H1 (cell line): ENCODE data around the gene PIWIL1. TPM values are rescaled to one million over a fixed set of nuclear protein-coding genes. Genes with fewer than 3 reads are reported as not detected.

Source experiments
- CTCF ChIA-PET: fragments of 300-600 bp; sonication (Branson Sonifier 250); formaldehyde crosslinking; loops from one replicate; lab custom pipeline; 2021; ENCODE audit not compliant: partially characterized antibody; lab: Charles Lee
- POLR2A ChIA-PET: fragments of 300-600 bp; sonication (Branson Sonifier 250); formaldehyde crosslinking; loops from one replicate; lab custom pipeline; 2021; ENCODE audit warnings: inconsistent platforms; ENCODE audit not compliant: partially characterized antibody; lab: Charles Lee
- DNase-seq, 2 experiments: peaks; one replicate each; pipeline versions ENCODE4 v3.0.0 to v3.0.0-alpha.2; 2010 to 2022; ENCODE audit warnings: low spot score in 2 of 2, low read depth in 1 of 2, mixed read lengths in 1 of 2
- FAIRE-seq: peaks from 2 replicates; lab custom pipeline; 2011; peaks lifted over from hg19 to GRCh38; lab: Jason Lieb, UNC
- H2AFZ ChIP-seq: 2 replicates; pipeline ENCODE4 v1.8.1; 2012; ENCODE audit warnings: low read length, inconsistent platforms
- H2AK5ac ChIP-seq: 2 replicates; pipeline ENCODE4 v1.6.1; 2013; ENCODE audit warnings: low read depth, low read length
- H2BK120ac ChIP-seq: replicated peaks from 2 replicates; pipeline ENCODE3; 2013; ENCODE audit warnings: low read depth, low read length, inconsistent platforms
- H2BK12ac ChIP-seq: 2 replicates; pipeline ENCODE4 v1.6.1; 2013; ENCODE audit warnings: low read depth, low read length
- H2BK15ac ChIP-seq: 2 replicates; pipeline ENCODE4 v1.6.1; 2013; ENCODE audit warnings: low read length
- H2BK20ac ChIP-seq: 2 replicates; pipeline ENCODE4 v1.6.1; 2013; ENCODE audit warnings: low read length
- H2BK5ac ChIP-seq: 2 replicates; pipeline ENCODE4 v1.6.1; 2013; ENCODE audit warnings: low read depth, low read length
- H3K14ac ChIP-seq: 2 replicates; pipeline ENCODE4 v1.6.1; 2013; ENCODE audit warnings: inconsistent platforms; ENCODE audit not compliant: insufficient read length
- H3K18ac ChIP-seq: 2 replicates; pipeline ENCODE4 v1.6.1; 2013; ENCODE audit warnings: low read length; ENCODE audit errors: extremely low read depth
- H3K23ac ChIP-seq: 2 replicates; pipeline ENCODE4 v1.6.1; 2013; ENCODE audit warnings: inconsistent platforms; ENCODE audit not compliant: insufficient read length
- H3K23me2 ChIP-seq: 2 replicates; pipeline ENCODE4 v1.6.1; 2013; ENCODE audit warnings: low read depth, low read length
- H3K27ac ChIP-seq: 2 replicates; pipeline ENCODE4 v1.6.1; 2011; ENCODE audit warnings: low read depth, low read length, inconsistent platforms
- H3K27me3 ChIP-seq, 4 experiments: replicated peaks in 1 of 4; 1 replicate in 1 of 4; 2 replicates in 3 of 4; pipeline versions ENCODE4 v1.6.1 to v1.8.1; 2011 to 2013; ENCODE audit warnings: low read length in 3 of 4, mild to moderate bottlenecking in 3 of 4, inconsistent platforms in 2 of 4, mixed read lengths in 2 of 4, moderate library complexity in 1 of 4; ENCODE audit not compliant: control insufficient read depth in 3 of 4, insufficient read depth in 3 of 4; ENCODE audit errors: extremely low read depth in 1 of 4
- H3K36me3 ChIP-seq, 4 experiments: 2 replicates each; pipeline versions ENCODE4 v1.6.1 to v1.8.1; 2011 to 2013; ENCODE audit warnings: mild to moderate bottlenecking in 4 of 4, low read length in 3 of 4, moderate library complexity in 2 of 4, control low read depth in 1 of 4, inconsistent platforms in 1 of 4; ENCODE audit not compliant: insufficient read depth in 4 of 4, control insufficient read depth in 2 of 4
- H3K4ac ChIP-seq: replicated peaks from 2 replicates; pipeline ENCODE3; 2013; ENCODE audit warnings: low read length, low read depth, mixed read lengths, inconsistent platforms; ENCODE audit not compliant: insufficient read length
- H3K4me1 ChIP-seq, 4 experiments: replicated peaks in 1 of 4; 1 replicate in 1 of 4; 2 replicates in 3 of 4; pipeline versions ENCODE4 v1.6.1 to v1.8.1; 2011 to 2013; ENCODE audit warnings: low read length in 3 of 4, inconsistent platforms in 2 of 4, mixed read lengths in 1 of 4; ENCODE audit not compliant: insufficient read depth in 4 of 4, control insufficient read depth in 3 of 4
- H3K4me2 ChIP-seq, 2 experiments: 2 replicates each; pipeline versions ENCODE4 v1.6.1 to v1.8.1; 2011 to 2013; ENCODE audit warnings: low read depth in 2 of 2, low read length in 2 of 2, control low read depth in 1 of 2, inconsistent platforms in 1 of 2, mild to moderate bottlenecking in 1 of 2; ENCODE audit not compliant: insufficient read depth in 1 of 2
- H3K4me3 ChIP-seq, 4 experiments: fragments of 200-600, 300-600 bp in 1 of 4; sonication (generic), shearing (Covaris generic), sonication (Bioruptor Twin) in 1 of 4; 2 replicates each; pipeline versions ENCODE4 v1.5.1 to v1.8.1; 2011 to 2016; ENCODE audit warnings: low read length in 4 of 4, low read depth in 3 of 4, control low read depth in 2 of 4, inconsistent platforms in 2 of 4, mild to moderate bottlenecking in 2 of 4, mixed read lengths in 1 of 4, moderate library complexity in 1 of 4; ENCODE audit not compliant: insufficient read depth in 2 of 4; ENCODE audit errors: extremely low read depth in 1 of 4
- H3K56ac ChIP-seq: replicated peaks from 2 replicates; pipeline ENCODE3; 2013; ENCODE audit warnings: low read depth, mild to moderate bottlenecking, mixed read lengths, low read length, inconsistent platforms; ENCODE audit not compliant: insufficient read length
- H3K79me1 ChIP-seq: 2 replicates; pipeline ENCODE4 v1.6.1; 2013; ENCODE audit warnings: low read depth, low read length, control low read depth
- H3K79me2 ChIP-seq, 2 experiments: 2 replicates each; pipeline versions ENCODE4 v1.6.1 to v1.8.1; 2012 to 2013; ENCODE audit warnings: low read length in 2 of 2, mild to moderate bottlenecking in 2 of 2, inconsistent platforms in 1 of 2; ENCODE audit not compliant: insufficient read depth in 2 of 2, control insufficient read depth in 1 of 2
- H3K9ac ChIP-seq, 4 experiments: replicated peaks in 1 of 4; 1 replicate in 1 of 4; 2 replicates in 3 of 4; pipeline versions ENCODE4 v1.6.1 to v1.8.1; 2011 to 2013; ENCODE audit warnings: low read depth in 3 of 4, low read length in 3 of 4, control low read depth in 2 of 4, mild to moderate bottlenecking in 2 of 4, moderate library complexity in 2 of 4, inconsistent platforms in 1 of 4; ENCODE audit errors: extremely low read depth in 1 of 4
- H3K9me3 ChIP-seq, 2 experiments: 2 replicates each; pipeline versions ENCODE4 v1.6.1 to v1.8.1; 2012 to 2013; ENCODE audit warnings: mild to moderate bottlenecking in 2 of 2, moderate library complexity in 2 of 2, control low read depth in 1 of 2, inconsistent platforms in 1 of 2, low read depth in 1 of 2, low read length in 1 of 2, mixed read lengths in 1 of 2; ENCODE audit not compliant: insufficient read depth in 2 of 2
- H4K20me1 ChIP-seq, 2 experiments: replicated peaks in 1 of 2; 2 replicates each; pipeline versions ENCODE3 to v1.8.1; 2011 to 2013; ENCODE audit warnings: inconsistent platforms in 2 of 2, low read length in 2 of 2, mild to moderate bottlenecking in 1 of 2; ENCODE audit not compliant: insufficient read depth in 2 of 2, control insufficient read depth in 1 of 2
- H4K5ac ChIP-seq: 2 replicates; pipeline ENCODE4 v1.6.1; 2013; ENCODE audit warnings: low read length, low read depth, mixed read lengths, inconsistent platforms; ENCODE audit not compliant: insufficient read length
- H4K8ac ChIP-seq: 2 replicates; pipeline ENCODE4 v1.8.0; 2013; ENCODE audit warnings: mild to moderate bottlenecking, moderate library complexity, low read length, inconsistent platforms; ENCODE audit not compliant: insufficient read depth; ENCODE audit errors: extremely low read depth
- H4K91ac ChIP-seq: replicated peaks from 2 replicates; pipeline ENCODE3; 2013; ENCODE audit warnings: low read length, mixed read lengths, inconsistent platforms; ENCODE audit not compliant: insufficient read length
- CEBPB ChIP-seq: IDR thresholded peaks from 2 replicates; pipeline ENCODE4 v1.6.1; 2012; ENCODE audit warnings: low read depth, low read length
- GTF2F1 ChIP-seq: IDR thresholded peaks from 2 replicates; pipeline ENCODE4 v1.6.1; 2012; ENCODE audit warnings: low read depth, low read length, improper control_type of control experiment, borderline replicate concordance
- SUZ12 ChIP-seq: fragments of 200-600 bp; sonication (generic); IDR thresholded peaks from 2 replicates; pipeline ENCODE4 v1.6.1; 2012; ENCODE audit warnings: mild to moderate bottlenecking, inconsistent platforms, low read length, moderate library complexity, mixed read lengths
- WGBS, 2 experiments: shearing (Covaris generic) in 1 of 2; methylation state at CpG; one replicate each; pipeline versions ENCODE4 v1.1.6 to v1.1.7; 2013 to 2015; ENCODE audit warnings: low lambda C conversion rate in 2 of 2, mixed read lengths in 2 of 2, inconsistent platforms in 1 of 2, low coverage in 1 of 2, missing lambda C conversion rate in 1 of 2; ENCODE audit not compliant: insufficient replicate concordance in 2 of 2, insufficient coverage in 1 of 2, insufficient read length in 1 of 2; ENCODE audit errors: extremely low coverage in 1 of 2, missing lambda C conversion rate in 1 of 2; 5-methylcytosine and 5-hydroxymethylcytosine counted together
- polyA plus RNA-seq, 7 experiments: library from polyadenylated mRNA; depleted of rRNA in 3 of 7; stranded (reverse) in 5 of 7; unstranded in 2 of 7; fragments of >200 nt in 5 of 7; fragments of 200-250 nt in 2 of 7; gene quantifications; 1 replicate in 5 of 7; 2 replicates in 1 of 7; 4 replicates in 1 of 7; pipeline versions ENCODE4 v1.2.1 to v1.2.3, GENCODE V29; 2011 to 2013; ENCODE audit warnings: missing spikeins in 2 of 7, mixed read lengths in 2 of 7
- total RNA-seq: library from RNA; stranded (reverse); fragmentation: NEBNext Ultra II Directional; extraction: Animal tissue kit (Norgen Biotek cat#: 25700); gene quantifications from 2 replicates; pipeline ENCODE4 v1.2.1, GENCODE V29; 2021

Gene PIWIL1
- total and polyA plus RNA-seq, 2 of the 8 experiments (the other 6 are each of a cell fraction or from before 2014, with no cell fraction given): not detected

DNA sequence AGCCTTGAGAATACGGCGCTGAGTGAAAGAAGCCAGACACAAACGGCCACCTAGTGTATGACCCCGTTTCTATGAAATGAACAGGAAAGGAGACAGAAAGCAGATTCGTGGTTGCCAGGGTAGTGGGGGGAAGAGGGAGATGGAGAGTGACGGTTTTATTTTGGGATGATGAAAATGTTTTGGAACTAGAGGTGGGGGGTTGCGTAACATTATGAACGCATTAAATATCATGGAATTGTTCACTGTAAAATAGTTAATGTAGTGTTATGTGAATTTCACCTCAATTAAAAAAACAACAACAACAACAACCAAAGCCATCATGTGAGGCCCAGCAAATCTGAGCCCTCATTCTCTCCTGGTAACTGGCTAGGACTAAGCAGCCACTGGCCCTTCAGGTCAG is 3.3 kb upstream of the PIWIL1 start:
- peaks cover 0 to 4% (median 1%) of the 10 kb centered on the region in 4 experiments; a peak in 3 of 7 replicates for H3K27me3 ChIP-seq

More for the DNA sequence above, 3.3 kb upstream of the PIWIL1 start:
- Histone ChIP-seq H3K18ac (no peak overlapping the region), H3K4ac (no peak overlapping the region), H2AK5ac (no peak overlapping the region), H3K23ac (no peak overlapping the region), H3K27ac (no peak overlapping the region), H2BK15ac (0 out of 2 replicates have a peak overlapping the region, but pooled peaks have one; percentile 21), H3K9me3 (peaks cover 0 to 4% of the 10 kb centered on the region in 2 experiments; a peak in 1 of 4 replicates), H2BK120ac (no peak overlapping the region), H4K8ac (no peak overlapping the region), H2BK5ac (no peak overlapping the region), H3K9ac (no peak overlapping the region), H2BK12ac (0 out of 2 replicates have a peak overlapping the region, but pooled peaks have one; percentile 7), H2AFZ (no peak overlapping the region), H3K4me3 (no peak overlapping the region), H4K91ac (no peak overlapping the region), H3K79me1 (no peaks in the 10 kb centered on the region), H3K79me2 (no peaks in the 10 kb centered on the region), H4K20me1 (no peaks in the 10 kb centered on the region), H3K56ac (no peak overlapping the region), H3K4me1 (peaks cover 0 to 7% (median 4%) of the 10 kb centered on the region in 4 experiments; a peak in 5 of 7 replicates), H3K4me2 (no peak overlapping the region), H4K5ac (no peak overlapping the region), H2BK20ac (no peak overlapping the region), H3K14ac (no peak overlapping the region), H3K36me3 (no peaks in the 10 kb centered on the region), H3K23me2 (no peaks in the 10 kb centered on the region)
- POLR2A ChIA-PET: no interaction called here
- WGBS, 2 experiments: 94% methylated on average over 8 of the region's 8 CpGs; no CpG with 5 or more reads in 1 of the 2 experiments
- FAIRE-seq: no peak
- TF ChIP-seq SUZ12 (no peak), CEBPB (peak; percentile 48; the same call in 1 of the 2 replicates), GTF2F1 (no peak)
- CTCF ChIA-PET: interaction anchor here (0.8 to 5.8 kb wide), 14 partner anchors 13 to 302 kb away, joined by 3 to 63 read pairs (median 5); no protein-coding TSS in a partner anchor
- DNase-seq: no peak
